Lower leg skin (tissue), 4 donors: ENCODE measurements around the gene TDRD1. TPM values are rescaled to one million over a fixed set of nuclear protein-coding genes. Genes with fewer than 3 reads are reported as not detected.
A peak's percentile ranks its signal among the peaks of the same experiment; 100 is the strongest.

Source experiments
- DNase-seq, 2 donors: peaks; one replicate each; pipeline ENCODE4 v3.0.0-alpha.2; 2019; ENCODE audit warnings: low spot score in 2 of 2
- H3K4me3 ChIP-seq: fragments of 200-600 bp; sonication (generic); 2 replicates; pipeline ENCODE4 v1.5.1; 2017; ENCODE audit warnings: mild to moderate bottlenecking, low read depth; ENCODE audit not compliant: poor library complexity, severe bottlenecking
- POLR2A ChIP-seq, 2 donors: fragments of 450-650 bp; IDR thresholded peaks; one replicate each; pipeline ENCODE4 v1.6.1; 2016 to 2017; ENCODE audit warnings: antibody characterized with exemption in 2 of 2, mild to moderate bottlenecking in 1 of 2, moderate library complexity in 1 of 2
- WGBS, 2 donors: methylation state at CpG; one replicate each; pipeline ENCODE4 v1.1.5; 2018; 5-methylcytosine and 5-hydroxymethylcytosine counted together
- intact Hi-C: fragments of 100-400 bp; cut with DNase I; formaldehyde crosslinking; loops from one replicate; pipeline ENCODE4 v1.15.0; 2023; ENCODE audit warnings: low total_unique reads
- total RNA-seq, 4 donors: library from RNA; depleted of rRNA; stranded (reverse); fragments of >200 nt; gene quantifications; one replicate each; pipeline ENCODE4 v1.1.0, GENCODE V29; 2016
- TF ChIP-seq, protein P1 (sequence below), 3 donors: fragments of 450-650 bp; IDR thresholded peaks; one replicate each; pipeline ENCODE4 v1.5.1; 2016; ENCODE audit warnings: antibody characterized with exemption in 3 of 3, mild to moderate bottlenecking in 3 of 3, moderate library complexity in 2 of 3

TDRD1 gene
- total RNA-seq, 4 donors from 2014 or later: 0.10 to 0.34 (median 0.14) TPM

DNA sequence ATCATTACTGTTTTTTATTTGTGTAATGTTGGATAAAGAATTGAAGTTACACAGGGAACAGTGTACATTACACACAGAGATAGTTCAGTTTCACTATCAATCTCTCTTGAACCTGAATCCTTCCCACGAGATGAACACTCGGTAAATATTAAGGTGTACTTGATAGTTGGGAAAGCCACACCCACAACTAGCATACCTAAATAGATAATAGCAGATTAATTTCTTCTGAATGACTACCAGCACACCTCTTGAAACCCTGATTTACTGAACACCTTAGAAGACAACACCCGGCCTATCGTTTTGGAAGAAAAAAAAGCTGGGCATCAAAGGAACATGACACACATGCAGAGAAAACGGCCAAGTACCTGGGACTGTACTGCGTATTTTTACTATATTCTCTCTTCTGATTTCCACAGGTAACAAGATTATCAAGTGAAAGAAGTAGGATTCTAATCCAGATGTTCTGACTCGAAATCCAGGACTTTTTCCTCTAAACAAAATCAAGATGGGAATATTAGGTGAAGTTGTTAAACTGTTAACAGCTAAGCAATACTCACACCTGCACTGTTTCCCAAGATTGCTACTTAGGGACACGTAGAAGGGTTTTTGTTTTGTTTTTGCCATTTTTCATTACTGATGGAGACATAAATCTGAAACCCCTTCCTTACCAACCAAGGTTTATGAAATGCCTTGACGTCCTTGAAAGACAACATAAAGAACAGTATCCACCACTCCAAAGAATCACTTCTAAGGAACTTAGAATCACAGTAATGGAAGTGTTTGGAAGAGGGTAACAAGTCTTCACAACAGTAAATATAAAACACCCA lies 6.2 kb upstream of the TDRD1 start:
- DNase-seq: no peak
- TF ChIP-seq, protein P1, sequence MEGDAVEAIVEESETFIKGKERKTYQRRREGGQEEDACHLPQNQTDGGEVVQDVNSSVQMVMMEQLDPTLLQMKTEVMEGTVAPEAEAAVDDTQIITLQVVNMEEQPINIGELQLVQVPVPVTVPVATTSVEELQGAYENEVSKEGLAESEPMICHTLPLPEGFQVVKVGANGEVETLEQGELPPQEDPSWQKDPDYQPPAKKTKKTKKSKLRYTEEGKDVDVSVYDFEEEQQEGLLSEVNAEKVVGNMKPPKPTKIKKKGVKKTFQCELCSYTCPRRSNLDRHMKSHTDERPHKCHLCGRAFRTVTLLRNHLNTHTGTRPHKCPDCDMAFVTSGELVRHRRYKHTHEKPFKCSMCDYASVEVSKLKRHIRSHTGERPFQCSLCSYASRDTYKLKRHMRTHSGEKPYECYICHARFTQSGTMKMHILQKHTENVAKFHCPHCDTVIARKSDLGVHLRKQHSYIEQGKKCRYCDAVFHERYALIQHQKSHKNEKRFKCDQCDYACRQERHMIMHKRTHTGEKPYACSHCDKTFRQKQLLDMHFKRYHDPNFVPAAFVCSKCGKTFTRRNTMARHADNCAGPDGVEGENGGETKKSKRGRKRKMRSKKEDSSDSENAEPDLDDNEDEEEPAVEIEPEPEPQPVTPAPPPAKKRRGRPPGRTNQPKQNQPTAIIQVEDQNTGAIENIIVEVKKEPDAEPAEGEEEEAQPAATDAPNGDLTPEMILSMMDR (IDR thresholded peaks at IDR 0.05): no peak
- no peak for TF ChIP-seq POLR2A (IDR thresholded peaks at IDR 0.05)
- peak overlapping the region; percentile 100 for H3K4me3 ChIP-seq
- WGBS, 2 donors: 9 to 12% methylated on average over 9 of the region's 9 CpGs
- intact Hi-C loops: no loop called here

DNA sequence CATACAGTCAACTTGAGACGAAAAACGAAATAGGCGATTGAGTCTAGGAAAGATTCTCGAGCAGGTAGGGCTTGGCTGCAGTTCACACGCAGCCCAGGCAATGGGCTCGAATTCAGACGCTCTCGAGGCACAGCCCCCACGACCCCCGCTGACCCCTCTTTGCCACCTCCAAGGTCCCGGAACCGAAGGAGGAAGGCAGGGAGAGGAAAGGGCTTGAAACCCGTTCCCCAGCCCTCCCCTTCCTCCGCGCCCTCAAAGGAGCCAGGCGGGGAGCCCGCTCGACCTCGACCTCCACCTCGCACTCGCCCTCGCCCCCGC lies 5.6 kb upstream of the TDRD1 start:
- intact Hi-C loops: no loop called here
- H3K4me3 ChIP-seq: peak overlapping the region; percentile 100
- WGBS, 2 donors: 0 to 1% methylated on average over 23 of the region's 23 CpGs
- DNase-seq: no peak
- TF ChIP-seq, protein P1 (IDR thresholded peaks at IDR 0.05): no peak
- TF ChIP-seq POLR2A (IDR thresholded peaks at IDR 0.05): no peak

DNA sequence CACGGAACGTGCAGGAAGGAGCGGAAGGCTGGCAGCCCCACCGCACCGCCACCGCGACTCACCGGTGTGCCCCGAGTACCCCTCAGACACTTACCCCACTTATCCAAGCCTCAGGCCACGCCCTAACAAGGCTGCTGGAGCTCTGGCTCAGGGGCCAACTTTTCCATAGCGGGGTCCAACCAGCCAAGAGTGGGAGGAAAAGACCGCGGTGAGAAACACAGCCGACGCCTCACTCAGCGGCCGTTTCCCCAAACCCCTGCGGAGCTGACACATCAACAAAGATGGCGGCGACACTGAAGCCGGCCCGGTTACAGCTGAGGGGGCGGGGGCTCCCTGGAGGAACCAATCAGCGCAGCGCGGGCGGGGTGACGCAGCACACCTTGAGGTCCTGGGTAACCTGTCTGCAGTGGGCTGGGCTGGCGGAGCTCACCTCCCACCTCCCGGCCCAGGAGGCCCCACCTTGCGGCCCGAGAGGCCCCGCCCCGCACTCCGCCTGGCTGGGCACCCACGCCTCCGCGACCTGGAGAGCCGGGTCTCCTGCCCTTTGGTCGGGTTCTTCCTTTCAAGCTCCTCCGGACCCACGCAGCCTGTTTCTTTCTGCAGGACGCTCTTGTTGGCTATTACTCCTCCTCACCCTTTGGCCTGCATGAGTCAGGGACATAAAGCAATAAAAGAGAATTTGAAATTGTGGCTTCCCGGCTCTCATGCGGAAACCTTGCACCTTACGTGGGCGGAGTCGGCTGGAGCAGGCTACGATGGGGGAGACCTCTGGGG lies 5.0 kb upstream of the TDRD1 start, which contains the start of gene CCDC186:
Gene CCDC186, minus strand, starts transcription at position 283 of the 774 bp plus-strand sequence. CDS start 10,935 bp downstream, outside the sequence.
- intact Hi-C loops: no loop called here
- H3K4me3 ChIP-seq: peak within 1 kb of the TSS; percentile 100
- TF ChIP-seq, protein P1 (IDR thresholded peaks at IDR 0.05): no peak
- peak in 1 of 2 donors; percentile 24 for TF ChIP-seq POLR2A (IDR thresholded peaks at IDR 0.05)
- DNase-seq: peak; percentile 95 to 99
- WGBS, 2 donors: 0% methylated on average over 49 of the region's 49 CpGs

DNA sequence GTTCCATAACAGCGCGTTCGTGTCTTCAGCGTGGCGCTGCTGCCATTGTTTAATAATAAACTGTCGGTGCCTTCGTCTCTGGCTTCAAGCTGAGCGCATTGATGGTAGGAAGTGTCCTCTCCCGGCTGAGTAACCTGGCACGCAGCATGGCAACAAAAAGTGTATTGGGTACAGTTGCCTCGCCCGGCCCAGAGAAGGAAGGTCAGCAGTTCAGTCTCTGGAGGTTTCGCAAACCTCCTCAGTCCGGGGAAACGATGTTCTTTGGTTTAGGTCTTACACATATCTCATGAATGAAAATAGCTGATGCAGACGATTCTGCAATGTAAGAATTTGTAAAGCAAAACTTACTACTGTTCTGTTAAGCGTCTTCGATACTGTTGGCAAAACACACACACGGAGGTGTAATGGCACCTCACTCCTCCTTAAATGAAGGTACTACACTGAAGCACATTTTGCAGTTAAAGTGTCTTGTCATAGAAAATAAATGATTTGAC lies 4.4 kb upstream of the TDRD1 start:
- intact Hi-C loops: no loop called here
- 0 to 1% methylated on average over 18 to 19 of the region's 19 CpGs for WGBS, 2 donors
- TF ChIP-seq POLR2A (IDR thresholded peaks at IDR 0.05): no peak

DNA sequence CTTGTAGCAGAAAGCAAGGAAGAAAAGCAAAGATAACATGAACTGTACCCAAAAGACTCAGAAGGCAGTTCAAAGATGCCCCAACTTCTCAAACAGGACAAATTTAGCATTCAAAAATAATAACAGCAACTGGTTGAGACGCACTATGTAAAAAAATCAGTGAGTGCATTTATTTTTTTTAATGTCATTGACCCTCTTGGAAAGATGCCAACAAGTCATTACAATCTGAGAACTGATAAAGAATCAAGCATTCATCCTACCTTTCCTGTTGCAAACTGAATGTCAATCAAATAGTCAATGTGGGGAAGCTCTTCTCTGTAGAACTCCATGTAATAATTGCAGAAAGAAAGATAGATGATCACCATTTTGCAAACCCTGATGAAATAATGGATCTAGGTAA lies 3.5 kb upstream of the TDRD1 start:
- intact Hi-C loops: no loop called here
- TF ChIP-seq POLR2A (IDR thresholded peaks at IDR 0.05): no peak
- TF ChIP-seq, protein P1 (IDR thresholded peaks at IDR 0.05): no peak
- 91 to 95% methylated on average over 1 of the region's 1 CpG for WGBS, 2 donors

More for the DNA sequence above, 4.4 kb upstream of the TDRD1 start:
- peak; percentile 69 to 92 for DNase-seq
- H3K4me3 ChIP-seq: peak overlapping the region; percentile 100

DNA sequence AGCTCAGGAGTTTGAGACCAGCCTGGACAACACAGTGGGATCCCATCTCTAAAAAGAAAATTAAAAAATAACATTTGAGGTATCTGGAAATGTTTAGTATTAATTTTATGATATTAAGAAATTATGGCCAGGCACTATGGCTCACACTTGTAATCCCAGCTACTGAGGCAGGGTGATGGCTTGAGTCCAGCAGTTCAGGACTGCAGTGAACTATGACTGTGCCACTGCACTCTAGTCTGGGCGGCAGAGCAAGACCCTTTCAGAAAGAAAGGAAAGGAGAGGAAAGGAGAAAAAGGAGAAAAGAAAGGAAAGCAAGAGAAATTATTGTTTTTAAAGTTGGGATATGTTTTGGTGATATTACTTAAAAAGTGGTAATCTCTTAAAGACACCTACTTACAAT lies 2.6 kb upstream of the TDRD1 start:
- intact Hi-C loops: no loop called here
- H3K4me3 ChIP-seq: no peak overlapping the region
- WGBS, 2 donors: 96 to 100% methylated on average over 1 of the region's 1 CpG
- no peak for DNase-seq
- TF ChIP-seq, protein P1 (IDR thresholded peaks at IDR 0.05): no peak
- no peak for TF ChIP-seq POLR2A (IDR thresholded peaks at IDR 0.05)

More for the DNA sequence above, 3.5 kb upstream of the TDRD1 start:
- no peak for DNase-seq
- H3K4me3 ChIP-seq: no peak overlapping the region
